NCI-H446 treated with DMSO at 0.1 percent for 48 hours (cell line): ENCODE results near the gene MBL2.

ENCODE experiments used
- DNase-seq: peaks from one replicate; lab custom pipeline; 2025; lab: John Stamatoyannopoulos, UW

MBL2 gene

DNA sequence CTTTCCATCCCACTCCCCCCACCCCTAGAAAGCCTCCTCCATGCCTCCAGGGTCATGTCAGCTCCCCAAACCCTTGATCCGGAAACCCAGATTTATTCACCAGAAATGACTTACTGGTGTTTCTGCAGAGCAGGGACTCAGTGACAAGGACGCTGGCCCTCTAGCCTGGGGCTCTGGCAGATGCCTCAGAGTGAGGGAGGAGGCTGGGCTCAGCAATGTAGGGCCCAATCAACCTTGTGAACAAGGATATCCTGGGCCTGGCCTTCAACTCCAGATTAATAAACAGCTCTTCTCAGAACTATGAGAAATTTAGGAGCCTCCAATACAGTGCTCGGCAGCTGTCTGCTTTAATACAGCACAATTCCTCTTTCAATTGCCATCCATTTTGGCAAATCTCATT, at the start of gene MBL2:
Gene MBL2, minus strand, starts transcription at position 162 of the 400 bp plus-strand sequence. CDS start 1,149 bp downstream, outside the sequence.
- no peak for DNase-seq

DNA sequence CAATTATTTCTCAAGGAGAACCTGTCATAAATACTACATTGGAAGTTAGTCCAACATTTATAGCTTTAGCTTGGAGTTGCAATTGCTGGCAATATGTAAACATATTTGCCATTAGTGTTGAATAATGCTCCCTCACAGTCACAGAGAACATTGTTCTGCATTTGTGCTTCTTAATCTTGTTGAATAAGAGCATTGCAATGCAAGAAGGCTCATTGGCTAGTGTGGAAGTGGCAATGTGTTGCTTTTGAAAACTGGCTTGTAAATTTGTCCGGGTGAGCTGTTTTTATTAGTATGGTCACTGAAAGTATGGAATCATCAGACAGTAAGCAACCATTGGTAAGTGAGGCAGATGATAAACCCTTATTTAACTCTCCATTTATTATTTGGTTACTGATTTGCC, 47.7 kb upstream of the MBL2 start:
- DNase-seq = no peak

DNA sequence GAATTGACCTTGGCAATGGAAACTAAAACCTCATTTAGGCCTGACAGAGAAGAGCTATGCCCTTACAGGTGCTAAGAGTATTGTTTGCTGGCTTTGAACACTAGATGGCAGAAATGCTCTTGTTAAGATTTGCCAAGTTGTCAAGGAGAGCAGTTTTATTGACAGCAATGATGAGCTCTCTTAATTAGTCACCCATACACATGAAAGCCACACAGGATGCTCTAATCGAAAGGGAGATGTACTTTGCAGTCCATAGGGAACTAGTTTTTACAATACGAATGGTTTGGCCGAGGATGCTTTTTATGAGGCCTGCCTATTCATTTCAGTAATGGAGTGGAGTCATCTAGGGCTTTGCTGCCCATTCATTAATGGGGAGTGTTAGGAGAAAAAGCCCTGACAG, 45.4 kb upstream of the MBL2 start:
- no peak for DNase-seq

DNA sequence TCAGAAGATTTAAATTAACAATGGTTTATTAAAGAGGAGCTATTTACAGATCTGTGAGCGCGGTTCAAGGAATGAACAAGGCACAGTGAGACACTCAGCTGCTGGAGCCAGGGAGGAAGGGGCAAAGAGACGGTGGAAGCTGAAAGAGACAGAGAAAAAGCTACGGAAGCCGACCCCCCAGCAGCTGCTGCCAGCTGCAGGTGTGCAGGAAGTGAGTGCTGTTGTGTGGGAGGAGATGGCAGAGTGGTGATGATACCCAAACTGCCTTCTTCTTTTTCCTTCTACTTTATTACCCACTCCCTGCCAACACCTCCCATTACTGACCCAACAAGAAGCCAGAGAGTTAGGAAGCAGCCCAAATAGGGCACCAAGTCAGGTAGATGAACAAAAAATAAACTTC, 41.9 kb upstream of the MBL2 start:
- no peak for DNase-seq

DNA sequence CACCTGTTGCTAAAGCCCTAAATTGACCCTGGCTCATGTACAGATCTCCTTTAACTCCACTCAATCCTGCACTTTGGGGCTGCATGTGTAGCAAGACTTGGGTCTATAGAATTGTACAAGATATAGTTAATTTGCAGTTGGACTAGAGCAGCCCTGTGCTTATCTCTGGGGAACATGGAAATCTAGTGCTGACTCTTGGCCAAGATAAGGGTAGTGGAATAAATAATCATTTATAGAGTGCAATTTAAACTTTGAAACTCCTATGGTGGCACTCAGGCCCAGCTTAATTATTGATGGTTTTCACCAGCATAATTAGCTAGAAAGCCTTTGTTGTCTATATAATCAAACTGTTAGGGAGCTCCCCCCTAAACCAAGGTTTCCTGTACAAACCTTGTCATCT, 39.2 kb upstream of the MBL2 start:
- DNase-seq = no peak

DNA sequence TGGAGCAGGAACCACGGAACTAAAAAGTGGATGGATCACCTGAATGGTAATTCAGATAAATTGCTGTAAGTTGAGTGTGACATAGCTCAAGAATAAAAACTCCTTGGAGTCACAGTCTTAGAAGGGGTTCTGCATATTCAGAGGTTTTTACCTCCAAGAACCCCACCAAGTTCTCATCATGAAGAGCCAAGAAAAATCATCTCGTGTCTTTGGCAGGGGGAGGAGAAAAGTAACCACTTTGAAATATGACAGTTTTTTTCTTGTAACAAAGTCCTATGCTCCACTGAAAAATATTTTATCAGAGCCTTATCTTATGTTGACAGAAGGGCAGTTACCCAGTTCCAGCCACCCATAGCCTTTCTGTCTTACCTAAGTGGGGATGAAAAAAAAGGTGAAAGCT, 38.2 kb upstream of the MBL2 start:
- no peak for DNase-seq

DNA sequence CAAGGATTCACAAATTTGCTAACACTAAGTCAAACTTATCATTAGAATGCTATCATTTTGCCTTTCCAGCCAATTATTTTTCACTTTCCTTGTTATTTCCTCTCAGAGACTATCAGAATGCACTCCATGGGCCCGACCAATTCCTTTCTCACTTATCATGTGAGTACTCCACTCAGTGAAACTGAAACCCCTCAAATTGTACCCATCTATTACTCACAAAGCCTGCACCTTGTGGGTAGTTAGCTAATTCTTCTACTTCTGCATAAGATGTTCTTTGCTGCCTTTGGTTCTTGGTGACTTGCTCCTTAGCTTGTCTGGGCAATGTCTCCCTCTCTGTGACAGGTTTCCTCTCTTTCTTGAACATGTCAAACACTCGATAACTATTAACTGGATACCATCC, 35.2 kb upstream of the MBL2 start:
- no peak for DNase-seq

DNA sequence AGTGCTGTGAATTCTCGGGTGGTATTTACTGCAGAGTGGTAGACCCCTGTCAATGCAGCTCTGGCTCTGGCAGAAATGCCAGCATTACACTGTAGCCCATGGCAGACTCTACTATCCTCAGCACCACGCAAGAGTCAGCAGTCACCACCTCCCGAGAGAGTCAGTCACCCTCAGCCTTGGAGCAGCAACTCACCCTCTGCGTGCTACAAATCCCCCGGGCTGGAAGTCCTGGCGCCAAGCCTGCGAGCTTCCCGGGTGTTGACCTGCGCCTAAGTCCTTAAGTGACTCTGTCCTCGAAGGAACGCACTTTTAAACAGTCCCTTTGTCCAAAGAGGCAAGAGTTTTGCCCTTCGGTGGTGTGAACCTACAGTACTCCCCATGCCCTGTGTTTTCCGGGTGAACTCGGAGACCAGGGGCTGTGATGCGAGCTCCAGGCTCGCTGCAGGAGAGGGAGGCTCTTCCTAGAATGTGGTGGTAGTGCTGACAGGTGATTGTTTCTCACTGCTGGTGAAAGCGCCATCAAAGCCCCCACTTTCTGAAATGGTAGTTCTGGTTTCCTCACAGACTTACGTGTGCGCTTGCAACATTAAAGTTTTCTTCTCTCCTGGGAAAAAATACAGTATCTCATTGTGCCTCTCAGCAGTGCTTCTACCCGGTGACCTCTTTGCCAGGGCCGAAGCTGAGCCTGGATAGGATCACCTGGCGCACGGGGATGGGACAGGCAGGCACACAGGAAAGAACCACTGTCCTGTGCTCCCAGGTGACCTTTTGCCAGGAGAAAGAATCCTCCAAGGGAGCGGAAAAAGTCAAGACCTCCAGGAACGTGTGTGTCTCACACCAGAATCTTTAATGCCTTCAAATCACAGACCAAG, 33.1 kb upstream of the MBL2 start:
- no peak for DNase-seq

DNA sequence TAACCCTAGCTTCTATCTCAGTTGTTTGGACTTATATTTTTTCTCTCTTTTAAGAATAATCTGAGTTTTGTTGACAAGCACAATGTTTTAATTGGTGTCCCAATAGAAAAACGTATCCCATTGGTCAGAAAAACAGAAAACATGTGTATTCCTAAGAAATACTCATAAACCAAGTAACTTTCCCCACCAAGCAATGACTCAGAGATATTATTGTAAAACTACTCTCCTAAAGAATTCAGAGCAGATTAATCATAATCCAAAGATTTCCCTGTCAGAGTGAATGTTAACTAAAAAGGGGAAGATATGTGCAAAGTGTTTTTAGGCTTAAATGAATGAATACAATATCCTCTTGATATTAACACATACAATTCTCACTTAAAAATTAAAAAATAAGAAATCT, 29.4 kb upstream of the MBL2 start:
- DNase-seq = no peak

DNA sequence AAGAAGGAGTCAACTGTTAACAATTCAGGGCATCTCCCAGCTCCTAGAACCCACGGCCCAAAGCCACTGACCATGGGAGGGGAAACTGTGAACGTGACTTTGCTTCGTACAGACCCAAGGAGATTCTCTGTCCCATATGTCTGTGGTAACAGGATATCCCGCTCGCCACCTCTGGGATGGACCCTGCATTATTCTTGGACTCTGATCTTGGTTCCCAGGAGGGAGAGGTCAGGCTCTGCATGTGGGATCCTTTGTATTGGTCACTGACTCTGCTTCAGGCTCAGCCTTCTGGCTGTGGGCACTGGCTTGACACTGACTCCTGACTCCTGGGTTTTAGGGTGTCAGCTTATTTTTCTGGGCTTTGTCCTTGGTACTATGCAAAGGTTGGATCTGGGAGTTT, 13.5 kb upstream of the MBL2 start:
- DNase-seq = no peak

DNA sequence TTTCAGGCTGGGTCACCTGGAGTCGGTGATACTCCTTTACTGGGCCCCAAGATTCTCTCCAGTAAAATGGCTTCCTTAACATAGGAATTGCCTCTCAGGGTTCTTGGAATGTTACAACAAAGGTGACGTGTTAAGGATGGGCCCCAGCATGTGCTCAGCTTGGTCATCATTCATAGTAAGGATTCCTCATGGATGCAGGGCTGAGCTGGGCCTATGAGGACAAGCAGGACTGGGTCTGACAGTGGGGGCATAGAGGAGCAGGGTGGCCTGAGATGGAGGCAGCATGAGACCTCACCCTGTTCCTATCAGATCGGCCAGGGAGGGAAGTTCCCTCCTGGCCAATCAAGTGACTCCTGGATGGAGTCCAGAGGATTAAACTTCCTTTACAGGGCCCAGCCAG, 12.8 kb upstream of the MBL2 start:
- no peak for DNase-seq

DNA sequence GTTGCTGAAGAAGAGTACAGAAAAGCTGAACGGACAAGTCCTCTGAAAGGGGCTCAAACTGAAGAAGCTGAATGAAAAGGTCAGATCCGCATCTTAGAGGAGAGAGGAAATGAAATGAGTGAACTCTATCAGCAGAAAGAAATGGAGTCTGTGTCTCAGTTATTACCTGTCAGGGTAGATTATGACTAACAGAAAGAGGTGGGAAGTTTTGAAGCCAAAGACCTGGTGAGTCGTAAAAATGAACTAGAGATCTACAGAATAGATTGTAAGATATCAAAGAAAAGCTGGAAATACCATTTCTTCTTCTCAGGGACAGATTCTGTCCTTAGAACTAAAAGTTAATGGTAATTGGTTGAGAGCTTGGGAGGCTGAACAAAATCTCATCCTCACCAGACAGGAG, 11.1 kb upstream of the MBL2 start:
- DNase-seq = no peak

DNA sequence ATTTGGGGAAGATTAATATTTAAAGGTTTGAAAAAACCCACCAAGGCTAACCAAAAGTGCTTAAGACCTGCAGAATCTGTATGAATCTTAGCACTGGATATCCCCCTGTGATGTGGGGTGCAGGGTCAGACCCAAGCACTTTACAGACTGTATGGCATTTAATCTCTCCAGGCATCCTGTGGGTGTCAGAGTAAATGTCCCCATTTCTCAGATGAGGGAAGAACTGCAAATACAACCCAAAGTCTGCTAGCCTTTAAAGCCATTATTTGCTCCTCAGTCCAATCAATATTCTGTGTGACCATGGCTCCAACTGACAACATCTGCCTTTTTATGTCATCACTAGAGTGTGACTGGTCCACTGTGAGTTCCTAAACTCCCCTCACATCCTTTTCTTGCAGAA, 10.0 kb upstream of the MBL2 start:
- DNase-seq = no peak

DNA sequence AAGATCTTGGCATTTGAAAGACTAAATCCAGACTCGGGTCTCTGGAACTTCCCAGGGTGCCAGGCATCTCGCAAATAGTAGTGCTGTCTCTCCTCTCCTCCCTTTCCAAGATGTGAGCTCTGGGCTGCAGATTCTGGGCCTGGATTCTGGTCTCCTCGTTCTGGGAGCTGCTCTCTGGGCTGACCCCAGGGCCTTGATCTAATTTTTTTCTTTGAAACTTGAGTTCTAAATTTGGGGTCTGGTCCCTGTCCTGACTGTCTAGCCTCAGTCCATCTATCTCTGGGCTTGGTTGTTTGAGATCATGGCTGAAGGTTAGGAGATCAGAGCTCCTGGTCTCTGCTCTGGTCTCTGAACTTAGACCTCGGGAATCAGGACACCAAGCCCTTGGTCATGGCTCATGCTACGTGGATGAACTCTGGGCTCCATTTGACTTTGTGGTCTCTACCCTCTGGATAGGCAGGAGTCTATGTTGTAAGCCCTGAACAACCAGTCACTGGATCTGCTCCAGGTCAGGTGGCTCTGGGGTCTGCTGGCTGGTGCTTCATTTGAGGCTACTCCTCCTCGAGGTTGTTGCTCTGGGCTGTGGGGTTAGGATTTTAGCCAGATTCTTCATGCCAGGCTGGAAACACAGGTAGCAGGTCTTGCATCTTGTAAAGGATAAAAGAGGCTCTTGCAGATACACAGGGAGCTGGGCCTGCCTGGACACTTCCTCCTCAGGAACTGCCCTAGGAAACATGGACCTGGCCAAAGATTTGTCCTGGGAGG, 8.0 kb upstream of the MBL2 start:
- no peak for DNase-seq

DNA sequence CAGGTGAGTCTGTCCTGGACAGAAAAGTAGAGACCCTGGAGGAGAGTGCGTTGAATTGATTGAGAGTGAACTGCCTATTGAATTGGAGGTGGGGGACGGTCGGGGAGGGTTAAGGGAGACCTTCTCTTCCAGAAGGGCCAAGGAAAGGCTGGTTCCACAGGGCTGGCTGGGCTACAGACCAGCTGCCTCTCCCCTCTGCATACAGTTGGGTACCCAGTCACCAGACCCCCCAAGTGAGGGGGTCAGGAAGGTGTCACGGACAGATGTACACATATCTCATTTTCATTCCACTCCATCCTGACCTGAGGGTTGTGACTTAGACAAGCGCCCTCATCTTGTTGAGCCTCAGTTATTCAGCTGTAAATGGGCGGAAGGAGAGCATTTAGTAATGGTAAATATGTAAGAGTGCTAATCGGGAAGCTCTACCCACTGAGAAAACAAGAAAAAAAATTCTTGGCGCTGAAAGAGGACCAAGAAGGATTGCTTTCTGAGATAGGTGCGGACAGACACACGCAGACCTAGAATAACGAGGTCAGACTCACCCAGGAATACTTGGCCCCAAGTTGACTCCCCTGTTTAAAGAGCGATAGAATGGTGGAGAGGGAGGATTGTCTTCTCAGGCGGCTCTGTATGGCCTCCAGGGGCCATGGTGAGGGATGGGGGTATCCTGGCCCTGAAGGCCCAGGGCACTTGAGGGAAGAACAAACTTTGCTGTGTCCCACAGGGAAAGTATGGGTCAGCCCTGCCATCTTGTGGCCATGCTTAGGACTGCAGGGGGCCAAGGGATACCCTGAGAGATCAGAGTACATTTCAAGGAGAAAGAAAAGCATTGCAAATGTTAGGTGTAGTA, 7.2 kb upstream of the MBL2 start:
- no peak for DNase-seq

DNA sequence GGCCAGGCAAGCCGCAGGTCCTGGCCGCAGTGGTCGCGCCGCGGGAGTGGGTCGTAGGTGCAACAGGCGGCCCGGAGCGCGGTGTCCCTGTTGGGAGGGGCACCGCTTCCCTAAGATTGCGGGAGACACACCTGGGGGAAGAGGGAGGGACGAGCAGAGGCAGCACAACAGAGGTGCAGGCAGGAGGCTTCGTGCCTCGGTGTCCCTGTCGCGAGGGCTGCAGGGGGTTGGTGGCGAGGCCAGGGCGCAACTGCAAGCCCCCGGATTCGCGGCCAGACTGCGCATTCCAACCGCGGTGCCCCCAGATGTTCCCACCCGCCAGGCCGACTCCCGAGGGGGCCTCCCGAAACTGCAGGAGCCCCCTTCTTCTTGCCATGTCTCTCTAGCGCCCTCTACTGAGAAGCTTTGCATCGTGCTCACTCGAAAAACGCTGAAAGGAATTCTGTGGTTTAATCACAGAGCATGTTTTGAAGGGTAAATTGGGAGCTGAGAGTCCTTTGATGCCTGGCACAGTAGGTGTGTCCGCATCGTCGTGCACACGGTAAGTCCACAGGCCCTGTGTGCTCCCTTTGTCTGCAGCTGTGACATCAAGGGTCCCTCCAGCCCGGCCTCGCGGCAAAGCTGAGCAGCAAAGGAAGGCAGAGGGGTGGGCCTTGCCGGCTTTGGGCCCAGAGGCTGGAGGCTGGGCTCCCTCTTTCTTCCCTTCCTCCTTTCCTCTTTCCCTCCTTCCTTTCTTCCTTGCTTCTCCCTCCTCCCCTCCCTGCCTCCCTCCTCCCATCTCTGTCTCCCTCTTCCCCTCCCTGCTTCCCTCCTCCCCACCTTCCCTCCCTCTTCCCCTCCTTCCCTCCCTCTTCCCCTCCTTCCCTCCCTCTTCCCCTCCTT, 6.2 kb upstream of the MBL2 start:
- no peak for DNase-seq

DNA sequence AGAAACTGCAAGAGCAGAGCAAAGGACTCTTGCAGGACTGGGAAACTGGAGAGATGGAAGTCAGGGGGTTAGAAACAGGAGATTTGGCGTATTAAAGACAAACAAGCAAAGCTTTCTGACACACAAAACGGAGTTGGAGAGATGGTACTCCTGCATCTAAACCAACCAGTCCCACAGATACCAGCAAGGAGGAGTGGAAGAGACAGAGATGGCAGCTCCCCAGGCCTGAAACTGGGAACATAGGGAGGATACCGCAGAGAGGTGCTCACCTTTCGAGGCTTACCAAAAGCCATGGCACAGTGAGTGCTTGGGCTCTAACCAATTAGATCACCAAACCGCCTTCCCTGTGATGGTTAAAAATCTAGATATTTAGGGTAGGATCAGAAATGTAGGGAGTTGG, 4.8 kb upstream of the MBL2 start:
- no peak for DNase-seq

DNA sequence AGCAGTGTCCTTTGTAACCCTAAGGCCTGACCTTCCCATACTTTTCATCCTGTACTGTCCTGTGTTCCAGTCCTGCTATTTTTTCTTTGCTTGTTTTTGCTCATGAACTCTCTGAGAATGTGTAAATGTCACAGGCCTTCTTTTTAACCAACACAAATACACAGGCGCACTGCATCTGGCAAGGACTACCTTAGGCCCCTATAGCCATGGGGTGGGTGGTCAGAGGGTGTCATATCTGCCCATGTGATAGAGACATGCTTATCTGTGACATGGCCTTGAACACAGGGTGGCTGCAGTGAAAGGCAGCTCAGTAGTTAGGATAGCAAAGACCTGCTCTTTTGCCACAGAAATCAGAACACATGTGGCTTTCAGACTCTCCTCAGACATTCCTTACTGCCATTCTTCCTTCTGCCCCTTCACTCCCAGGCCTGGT, 3.9 kb upstream of the MBL2 start:
- DNase-seq = no peak

DNA sequence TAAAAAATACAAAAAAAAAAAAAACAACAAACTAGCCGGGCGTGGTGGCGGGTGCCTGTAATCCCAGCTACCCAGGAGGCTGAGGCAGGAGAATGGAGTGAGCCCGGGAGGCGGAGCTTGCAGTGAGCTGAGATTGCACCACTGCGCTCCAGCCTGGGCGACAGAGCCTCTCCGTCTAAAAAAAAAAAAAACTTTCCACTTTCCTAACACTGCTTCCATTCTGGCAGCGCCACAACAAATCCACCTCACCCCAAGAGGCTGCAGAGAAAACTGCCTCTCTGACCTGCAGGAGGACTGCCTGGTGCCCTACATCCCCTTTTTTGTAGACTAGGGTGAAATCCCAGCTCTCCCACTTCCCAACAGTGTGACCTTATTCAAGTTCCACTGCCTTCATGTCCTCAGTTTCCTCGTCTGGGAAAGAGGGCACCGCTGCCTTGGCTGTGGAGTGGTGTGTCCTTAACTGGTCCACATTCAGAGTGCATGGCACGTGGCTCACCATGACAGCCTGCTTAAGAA, 2.6 kb upstream of the MBL2 start:
- no peak for DNase-seq

DNA sequence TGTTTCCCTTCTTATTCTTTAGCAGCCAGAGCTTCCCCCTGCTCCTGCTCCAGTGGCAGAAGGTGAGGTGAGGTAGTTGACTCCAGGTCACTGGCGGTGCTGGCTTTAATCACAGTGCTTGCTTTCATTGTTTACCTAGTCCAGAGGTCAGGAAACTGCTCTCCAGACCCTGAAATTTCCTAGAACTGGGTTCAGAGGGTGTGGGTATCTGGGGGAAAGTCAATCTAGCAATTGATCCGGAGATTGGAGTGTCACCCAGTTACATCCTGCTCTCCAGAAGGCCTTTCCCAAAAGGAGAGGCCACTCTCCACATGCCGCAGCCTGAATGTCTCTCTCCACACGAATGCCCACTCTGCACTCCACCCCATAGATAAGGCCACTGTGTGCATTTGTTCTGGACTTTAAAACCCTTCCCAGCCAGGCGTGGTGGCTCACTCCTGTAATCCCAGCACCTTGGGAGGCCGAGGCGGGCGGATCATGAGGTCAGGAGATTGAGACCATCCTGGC, 2.1 kb upstream of the MBL2 start:
- no peak for DNase-seq

DNA sequence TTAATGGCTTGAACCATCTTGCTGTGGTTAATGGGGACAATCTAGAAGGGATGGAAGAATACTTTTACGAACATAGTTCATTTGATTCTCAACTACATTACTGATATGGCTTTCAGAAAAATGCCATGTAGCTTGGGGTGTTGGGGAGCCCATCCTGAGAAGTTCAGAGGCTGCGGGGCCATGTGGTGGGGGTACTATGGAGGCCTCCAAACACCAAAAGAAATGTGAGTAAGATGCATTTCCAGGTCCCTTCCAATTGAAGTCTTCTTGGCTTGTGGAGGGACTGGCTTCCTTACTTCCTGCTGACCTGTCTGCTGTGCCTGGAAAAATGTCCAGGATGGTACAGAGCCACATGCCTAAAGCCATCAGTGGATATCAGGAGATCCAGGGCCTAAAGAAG, 1.6 kb upstream of the MBL2 start:
- no peak for DNase-seq
